HG02840 (cell line): ENCODE results near the gene RBM26.

Experiments
- ATAC-seq: cut with Tn5 transposase; IDR thresholded peaks from one replicate; pipeline ENCODE4 v1.9.1; 2021; ENCODE audit warnings: mild to moderate bottlenecking, moderate library complexity, moderate number of reproducible peaks; ENCODE audit not compliant: unreplicated experiment, low FRiP score

RBM26 gene

GRCh38 chr13:79349011-79349410, 57.0 kb downstream of the RBM26 start:
- no peak for ATAC-seq

DNA sequence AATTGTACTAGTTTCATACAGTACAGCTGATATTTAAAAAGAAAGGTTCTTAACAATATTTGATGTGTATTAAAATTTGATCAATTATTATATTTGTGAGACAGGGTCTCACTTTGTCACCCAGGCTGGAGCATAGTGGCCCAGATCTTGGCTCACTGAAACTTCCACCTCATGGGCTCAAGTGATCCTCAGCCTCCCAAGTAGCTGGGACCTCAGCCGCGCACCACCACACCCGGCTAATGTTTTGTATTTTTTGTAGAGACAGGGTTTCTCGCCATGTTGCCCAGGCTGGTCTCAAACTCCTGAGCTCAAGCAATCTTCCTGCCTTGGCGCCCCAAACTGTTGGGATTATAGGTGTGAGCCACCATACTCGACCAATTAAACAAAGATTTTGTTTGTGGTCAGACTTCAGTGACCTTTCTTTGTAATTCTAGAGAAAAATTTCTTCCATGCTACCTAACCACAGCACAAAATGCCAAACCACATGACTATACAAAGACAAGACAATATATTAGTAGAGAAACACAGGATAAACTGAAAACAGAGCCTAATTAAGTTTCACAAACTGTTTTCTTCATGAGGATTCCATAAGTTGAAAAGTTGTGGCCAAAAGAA, 59.6 kb downstream of the RBM26 start:
- ATAC-seq = no peak

DNA sequence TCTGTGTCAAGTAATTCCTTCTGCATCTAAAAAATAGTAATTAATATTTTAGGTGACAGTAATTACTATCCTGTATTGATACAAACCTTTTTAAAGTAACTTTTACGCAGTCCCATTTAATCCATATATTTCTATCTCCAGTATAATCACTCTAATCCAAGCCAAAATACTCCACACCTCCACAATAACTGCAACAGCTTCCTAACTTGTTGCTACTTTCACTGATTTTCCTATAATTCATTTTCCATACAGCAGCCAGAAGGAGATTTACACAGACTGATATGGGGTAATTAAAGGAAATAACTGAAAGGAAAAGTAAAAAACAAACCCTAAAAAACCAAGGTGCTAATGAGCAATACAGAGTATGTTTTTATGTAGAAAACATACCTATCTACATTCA, 64.9 kb downstream of the RBM26 start:
- no peak for ATAC-seq

DNA sequence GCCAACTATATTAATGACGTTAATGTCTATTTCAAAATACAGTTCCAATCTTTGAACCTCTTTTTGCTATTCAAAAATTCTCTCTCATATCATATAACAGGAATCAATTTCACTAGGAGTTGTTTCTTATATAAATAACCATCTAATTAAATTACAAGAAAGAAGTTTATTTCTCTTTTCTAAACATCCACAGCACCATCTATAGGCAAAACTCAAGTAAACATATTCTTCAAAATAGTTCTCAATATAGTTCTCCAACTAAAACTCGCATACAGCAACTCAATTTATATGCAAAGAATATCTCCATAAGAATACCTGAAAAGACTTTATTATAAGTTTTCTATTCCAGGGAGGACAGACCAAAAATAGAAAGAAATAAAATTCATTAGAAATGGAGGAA, 65.6 kb downstream of the RBM26 start:
- no peak for ATAC-seq

- no peak for ATAC-seq
Observed at GRCh38 chr13:79338343-79338742, 67.7 kb downstream of the RBM26 start.

- ATAC-seq = no peak
Observed at GRCh38 chr13:79336966-79337365, 69.1 kb downstream of the RBM26 start.

DNA sequence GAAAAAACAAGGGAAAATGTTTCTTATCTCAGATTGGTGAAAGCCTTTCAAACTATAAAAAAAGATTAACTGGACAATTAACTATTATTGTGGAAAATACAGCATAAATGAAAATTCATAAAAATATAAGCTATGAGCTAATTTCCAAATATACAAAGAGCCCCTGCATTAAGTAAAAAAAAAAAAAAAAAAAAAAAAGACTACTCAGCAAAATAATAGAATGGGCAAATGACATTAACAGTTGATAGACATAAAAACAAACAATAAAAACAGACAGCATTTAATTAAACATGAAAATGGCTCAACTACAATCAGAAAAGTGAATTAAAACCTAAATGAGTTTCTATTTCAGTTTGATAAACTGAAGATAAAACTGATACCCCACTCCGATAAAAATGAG, 77.5 kb downstream of the RBM26 start:
- no peak for ATAC-seq

DNA sequence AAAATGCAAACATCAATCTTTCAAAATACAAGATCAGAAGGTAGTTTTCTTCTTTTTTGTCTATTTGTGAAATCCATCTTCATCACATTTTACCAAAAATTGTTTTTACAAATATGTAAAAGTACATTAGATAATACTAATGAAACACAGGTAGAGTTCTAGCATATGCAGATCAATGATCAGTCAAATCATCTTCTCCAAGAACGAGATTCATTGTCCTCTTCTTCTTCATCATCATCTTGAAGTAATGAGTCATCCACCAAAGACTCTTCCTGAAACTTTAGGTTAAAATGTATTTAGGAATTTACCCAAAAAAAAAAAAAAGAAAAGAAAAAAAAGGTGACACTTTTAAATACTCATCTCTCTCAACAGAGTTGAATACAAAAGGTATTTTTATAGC, 85.6 kb downstream of the RBM26 start:
- no peak for ATAC-seq

DNA sequence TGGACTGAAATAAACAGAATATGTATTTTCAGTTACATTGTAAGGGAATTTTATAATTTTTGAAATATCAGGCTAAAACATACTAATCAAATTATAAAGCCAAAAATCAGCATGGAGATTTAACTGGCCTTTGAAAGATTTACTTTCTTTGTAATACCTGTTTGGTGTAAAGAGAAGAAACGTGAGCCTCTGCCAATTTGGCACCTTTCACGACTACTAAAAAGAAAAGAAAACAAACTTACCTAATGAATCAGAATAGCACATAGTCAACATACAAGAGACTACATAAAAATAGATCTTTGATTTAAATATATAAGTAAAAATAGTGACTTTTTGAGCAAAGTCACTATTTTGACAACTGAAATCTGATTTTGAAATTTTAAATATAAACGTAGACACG, 87.4 kb downstream of the RBM26 start:
- no peak for ATAC-seq

GRCh38 chr13:79317856-79318255, 88.2 kb downstream of the RBM26 start:
- no peak for ATAC-seq

- no peak for ATAC-seq
Observed at GRCh38 chr13:79314652-79315051, 91.4 kb downstream of the RBM26 start.

GRCh38 chr13:79312340-79312855, 93.7 kb downstream of the RBM26 start:
- ATAC-seq = no peak

GRCh38 chr13:79311386-79311785, 94.7 kb downstream of the RBM26 start:
- ATAC-seq = no peak

DNA sequence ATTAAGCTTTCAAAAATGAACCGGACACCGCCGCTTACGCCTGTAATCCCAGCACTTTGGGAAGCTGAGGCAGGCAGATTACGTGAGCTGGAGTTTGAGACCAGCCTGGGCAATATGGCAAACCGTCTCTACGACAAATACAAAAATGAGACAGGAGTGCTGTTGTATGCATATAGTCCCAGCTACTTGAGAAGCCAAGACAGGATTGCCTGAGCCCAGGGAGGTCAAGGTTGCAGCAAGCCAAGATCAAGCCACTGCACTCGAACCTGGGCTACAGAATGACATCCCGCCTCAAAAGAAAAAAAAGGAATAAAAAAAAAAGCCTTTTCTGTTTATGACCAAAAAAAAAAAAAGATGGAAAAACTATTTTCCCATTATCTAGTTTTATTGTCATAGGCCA, 96.4 kb downstream of the RBM26 start:
- no peak for ATAC-seq

DNA sequence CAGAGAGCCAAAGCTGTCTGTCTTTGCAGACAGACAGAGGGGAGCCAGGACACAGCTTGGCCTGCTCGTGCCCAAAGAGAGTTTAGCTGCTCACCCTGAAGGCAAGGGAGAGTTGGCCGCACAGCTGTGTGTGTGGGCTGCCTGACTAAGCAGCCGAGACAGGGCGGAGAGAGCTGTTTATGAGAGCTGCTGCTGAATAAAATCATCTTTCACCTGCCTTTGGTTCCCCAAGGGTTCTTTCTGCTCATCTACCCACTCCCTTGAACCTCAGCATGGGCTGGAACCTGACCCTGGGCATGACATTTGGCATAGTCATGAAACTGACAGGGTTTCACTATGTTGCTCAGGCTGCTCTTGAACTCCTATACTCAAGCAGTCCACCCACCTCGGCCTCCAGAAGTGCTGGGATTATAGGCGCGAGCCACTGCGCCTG, 98.2 kb downstream of the RBM26 start:
- ATAC-seq = no peak

DNA sequence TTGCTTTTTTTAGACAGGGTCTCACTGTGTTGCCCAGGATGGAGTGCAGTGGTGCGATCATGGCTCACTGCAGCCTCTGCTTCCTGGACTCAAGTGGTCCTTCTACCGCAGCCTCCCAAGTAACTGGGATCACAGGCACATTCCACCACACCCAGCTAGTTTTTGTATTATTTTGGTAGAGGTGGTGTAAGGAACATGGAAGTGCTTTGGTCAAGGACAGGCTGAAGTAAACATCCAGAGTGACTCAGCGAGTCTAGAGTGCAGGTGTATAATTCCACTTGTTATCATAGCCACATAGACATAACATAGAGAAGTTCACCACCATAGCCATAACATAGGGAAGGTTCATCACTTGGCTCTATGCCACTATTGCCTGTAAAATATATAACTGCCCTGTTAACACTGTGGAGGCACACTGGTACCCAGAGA, 98.6 kb downstream of the RBM26 start:
- ATAC-seq = no peak

- ATAC-seq = no peak
Observed at GRCh38 chr13:79306650-79307049, 99.4 kb downstream of the RBM26 start.

GRCh38 chr13:79297128-79297527, 108.9 kb downstream of the RBM26 start:
- ATAC-seq = no peak

DNA sequence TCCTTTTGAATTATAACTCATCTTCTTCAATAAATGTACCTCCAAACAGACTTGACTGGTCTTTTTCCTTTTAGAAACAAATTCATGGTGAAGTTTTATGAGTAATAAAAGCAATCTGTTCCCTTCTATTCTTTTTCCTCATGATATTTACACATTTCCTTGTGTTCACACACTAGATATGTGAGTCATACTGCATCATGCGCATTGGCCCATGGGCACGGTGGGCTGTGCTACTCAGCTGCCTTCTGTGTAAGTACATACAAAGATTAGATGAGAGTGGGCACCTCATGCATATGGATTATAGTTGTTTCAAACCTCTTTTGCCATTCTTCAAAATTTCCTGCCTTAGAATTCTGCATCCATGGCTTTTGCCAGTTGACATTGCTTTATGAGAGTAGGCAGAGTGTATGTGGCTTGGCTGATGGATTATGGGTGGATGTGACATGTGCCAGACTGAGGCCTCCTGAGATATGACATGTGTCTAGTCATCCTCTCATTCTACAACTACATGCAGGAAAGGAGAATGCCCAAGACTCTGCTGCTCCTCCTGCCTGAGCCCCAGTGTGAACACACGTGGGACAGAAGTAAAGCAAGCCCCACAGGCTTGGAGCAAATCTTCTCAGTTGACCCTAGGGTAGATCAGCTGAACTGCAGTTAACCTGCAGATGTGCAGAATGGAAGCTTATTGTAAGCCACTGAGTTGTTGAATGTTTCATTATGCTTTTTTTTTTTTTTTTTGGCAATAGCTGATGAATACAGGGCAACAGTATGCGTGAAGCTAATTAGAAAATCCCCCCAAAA, 109.9 kb downstream of the RBM26 start:
- no peak for ATAC-seq

DNA sequence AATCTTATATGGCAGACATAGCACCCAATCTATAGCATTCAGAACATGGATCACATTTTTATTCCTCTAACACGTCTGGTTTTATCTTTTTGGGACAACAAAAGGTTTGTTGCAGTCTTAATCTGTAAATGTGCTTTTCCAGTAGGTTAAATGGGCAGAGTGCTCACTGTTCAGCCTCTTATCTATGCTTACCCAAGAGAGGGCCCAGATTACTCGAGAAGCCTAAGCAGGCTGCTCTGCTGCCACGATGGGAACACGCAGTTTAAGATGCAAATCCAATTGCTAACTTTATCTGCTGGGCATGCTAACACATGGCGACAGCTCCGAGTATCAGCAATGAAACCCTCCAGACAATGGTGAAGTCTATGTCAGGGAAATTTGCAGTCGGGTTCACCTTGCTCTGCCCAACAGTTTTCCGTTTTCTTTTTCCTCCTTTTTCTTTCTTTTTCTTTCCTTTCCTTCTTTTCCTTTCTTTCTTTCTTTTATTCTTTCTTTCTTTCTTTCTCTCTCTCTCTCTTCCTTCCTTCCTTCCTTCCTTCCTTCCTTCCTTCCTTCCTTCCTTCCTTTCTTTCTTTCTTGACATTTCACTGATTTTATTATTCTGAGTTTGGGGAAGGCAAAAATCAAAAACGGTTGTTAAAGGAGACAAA, 115.3 kb downstream of the RBM26 start:
- no peak for ATAC-seq

DNA sequence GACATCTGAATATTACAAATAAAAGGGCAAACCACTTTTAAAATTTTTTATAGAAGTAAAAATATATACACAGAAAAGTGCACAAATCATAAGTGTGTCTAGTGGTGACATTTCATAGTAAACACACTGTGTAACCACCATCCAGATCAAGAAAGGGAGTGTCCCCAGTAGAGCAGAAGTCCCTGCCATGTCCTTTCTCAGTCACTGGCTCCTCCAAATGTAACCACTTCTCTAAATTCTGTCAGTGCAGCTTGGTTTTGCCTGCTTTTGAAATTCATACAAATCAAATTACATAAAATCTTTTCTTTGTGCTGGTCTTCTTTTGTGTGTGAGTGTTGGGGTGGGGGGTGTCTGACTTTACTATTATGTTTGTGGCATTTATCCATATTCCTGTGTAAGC, 116.5 kb downstream of the RBM26 start:
- no peak for ATAC-seq
